Fibroblast of the conjunctiva (primary cell): ENCODE data around the gene PCNX4.

Experiments
- DNase-seq: peaks from one replicate; pipeline ENCODE4 v3.0.0-alpha.2; 2010; ENCODE audit warnings: low read depth

The PCNX4 gene

GRCh38 chr14:60174352-60175254 is 82.9 kb downstream of the PCNX4 start:
- DNase-seq, result no peak

GRCh38 chr14:60175255-60175902 is 83.7 kb downstream of the PCNX4 start:
- DNase-seq, result no peak

- no peak for DNase-seq
These were observed 86.4 kb downstream of the PCNX4 start for GRCh38 chr14:60178164-60178563.

- DNase-seq, result no peak
These were observed 87.1 kb downstream of the PCNX4 start for GRCh38 chr14:60178820-60179219.

DNA sequence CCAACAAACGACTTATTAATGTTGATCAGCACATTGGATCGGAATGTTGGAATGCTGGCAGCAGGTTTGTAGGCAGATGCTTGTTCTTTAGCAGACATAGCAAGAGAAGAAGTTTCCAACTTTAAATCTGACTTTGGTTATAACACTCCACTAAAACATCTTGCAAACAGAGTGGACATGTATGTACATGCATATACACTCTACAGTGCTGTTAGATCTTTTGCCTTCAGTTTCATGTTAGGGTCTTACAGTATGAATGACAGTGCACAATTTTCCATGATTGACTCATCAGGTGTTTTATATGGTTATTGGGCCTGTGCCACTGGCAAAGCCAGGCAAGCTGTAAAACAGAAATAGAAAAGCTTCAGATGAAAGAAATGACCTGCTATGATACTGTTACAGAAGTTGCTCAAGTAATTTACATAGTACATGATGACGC is 87.7 kb downstream of the PCNX4 start:
- DNase-seq, result no peak

DNA sequence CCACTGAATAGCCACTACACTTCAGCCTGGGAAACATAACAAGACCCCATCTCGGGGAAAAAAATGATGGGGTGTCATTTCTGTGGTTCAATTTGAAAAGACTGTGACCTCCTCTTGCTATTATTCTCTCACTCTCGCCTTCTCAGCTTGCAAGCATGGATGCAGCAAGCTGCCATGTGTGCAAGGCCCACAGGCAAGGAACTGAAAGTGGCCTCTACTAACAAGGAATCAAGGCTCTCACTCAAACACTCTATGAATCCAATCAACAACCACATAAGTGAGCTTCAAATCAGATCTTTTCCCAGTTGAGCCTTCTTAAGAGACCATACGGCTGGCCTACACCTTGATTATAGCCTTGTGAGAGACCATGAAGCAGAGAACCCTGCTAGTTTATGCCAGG is 91.4 kb downstream of the PCNX4 start:
- DNase-seq, result no peak

DNA sequence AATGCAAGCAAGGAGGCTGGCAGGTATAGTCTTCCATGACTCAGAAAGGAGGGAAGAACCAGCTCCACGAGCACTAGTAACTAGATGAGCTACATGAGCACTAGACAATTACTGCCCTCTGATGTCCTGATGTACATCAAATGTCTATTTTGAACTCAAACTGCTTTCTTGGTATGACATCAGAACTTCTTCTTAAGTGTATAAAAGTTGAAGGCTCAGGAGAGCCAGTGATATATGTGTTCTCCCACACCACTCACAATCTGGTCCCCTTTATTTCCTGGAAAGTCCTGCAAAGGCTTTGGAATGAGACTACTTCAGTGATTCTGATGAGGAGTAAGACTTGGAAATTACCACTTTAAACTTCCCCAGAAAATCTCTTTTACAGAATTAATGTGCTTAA is 92.0 kb downstream of the PCNX4 start:
- no peak for DNase-seq

DNA sequence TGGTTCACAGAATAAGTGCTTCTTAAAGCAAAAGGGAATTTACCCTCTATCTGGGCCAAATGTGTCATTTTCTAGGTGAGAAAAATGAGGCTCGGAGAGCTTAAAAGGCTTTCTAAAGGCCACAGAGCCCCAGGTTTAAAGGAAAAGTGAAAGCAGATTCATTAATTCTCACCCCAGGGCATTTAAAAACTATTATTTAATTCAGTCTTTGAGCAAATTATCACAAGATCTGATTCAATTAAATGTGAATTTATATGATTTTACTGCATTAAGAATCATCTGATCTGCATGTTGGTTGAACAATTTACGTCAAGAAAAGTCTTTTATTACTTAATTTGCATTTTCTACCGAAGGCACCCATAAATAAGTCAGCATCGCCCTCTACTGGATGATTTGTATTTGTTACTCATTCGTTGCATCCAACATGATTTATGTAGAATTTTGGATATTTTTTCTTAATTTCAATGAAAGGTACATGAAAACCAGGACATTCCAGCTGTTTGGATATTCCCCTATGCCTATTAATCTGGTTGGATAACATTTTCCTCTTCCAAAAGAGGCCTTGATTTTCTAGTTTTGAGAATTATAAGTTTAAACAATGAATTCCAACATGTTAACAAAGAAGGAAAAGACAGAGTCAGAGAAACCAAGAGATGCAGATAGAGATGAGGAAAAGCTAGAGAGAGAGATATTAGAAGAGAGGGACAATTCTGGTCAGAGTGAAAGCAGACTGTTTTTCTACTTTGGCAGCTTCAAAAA is 92.6 kb downstream of the PCNX4 start:
- DNase-seq, result peak; percentile 75

GRCh38 chr14:60184905-60185555 is 93.3 kb downstream of the PCNX4 start:
- DNase-seq, result no peak

DNA sequence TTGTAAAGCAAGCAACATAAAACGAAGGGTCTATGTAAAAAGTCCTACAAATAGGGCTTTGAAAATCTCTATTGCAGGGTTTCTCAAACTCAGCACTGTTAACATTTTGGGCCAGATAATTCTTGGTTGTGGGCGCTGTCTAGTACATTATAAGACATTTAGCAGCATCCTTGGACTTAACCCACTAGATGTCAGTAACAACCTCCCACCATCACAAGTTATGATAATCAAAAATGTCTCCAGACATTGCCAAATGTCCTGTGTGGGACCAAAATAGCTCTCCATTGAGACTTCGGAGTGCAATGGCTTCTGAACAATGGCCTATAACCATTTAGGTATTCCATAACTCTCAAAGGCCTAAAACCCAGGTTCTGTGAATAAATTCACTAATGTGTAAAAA is 96.4 kb downstream of the PCNX4 start:
- DNase-seq, result no peak

GRCh38 chr14:60188696-60189095 is 97.0 kb downstream of the PCNX4 start:
- no peak for DNase-seq

GRCh38 chr14:60189923-60190840 is 98.5 kb downstream of the PCNX4 start:
- DNase-seq, result no peak

- DNase-seq, result no peak
These were observed 103.6 kb downstream of the PCNX4 start for GRCh38 chr14:60195179-60195810.

DNA sequence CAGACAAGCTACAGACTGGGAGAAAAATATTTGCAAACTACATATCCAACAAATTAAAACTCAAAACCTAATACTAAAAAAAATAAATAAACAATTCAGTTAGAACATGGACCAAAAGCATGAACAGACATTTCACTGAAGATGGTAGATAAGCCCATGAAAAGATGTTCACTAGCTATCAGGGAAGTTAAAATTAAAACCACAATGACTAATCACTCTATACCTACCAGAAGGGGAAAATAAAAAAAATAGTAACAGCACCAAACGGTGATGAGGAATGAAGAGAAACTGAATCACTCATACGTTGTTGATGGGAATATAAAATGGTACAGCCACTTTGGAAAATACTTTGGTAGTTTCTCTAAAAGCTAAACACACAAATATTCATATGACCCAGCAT is 104.6 kb downstream of the PCNX4 start:
- no peak for DNase-seq

DNA sequence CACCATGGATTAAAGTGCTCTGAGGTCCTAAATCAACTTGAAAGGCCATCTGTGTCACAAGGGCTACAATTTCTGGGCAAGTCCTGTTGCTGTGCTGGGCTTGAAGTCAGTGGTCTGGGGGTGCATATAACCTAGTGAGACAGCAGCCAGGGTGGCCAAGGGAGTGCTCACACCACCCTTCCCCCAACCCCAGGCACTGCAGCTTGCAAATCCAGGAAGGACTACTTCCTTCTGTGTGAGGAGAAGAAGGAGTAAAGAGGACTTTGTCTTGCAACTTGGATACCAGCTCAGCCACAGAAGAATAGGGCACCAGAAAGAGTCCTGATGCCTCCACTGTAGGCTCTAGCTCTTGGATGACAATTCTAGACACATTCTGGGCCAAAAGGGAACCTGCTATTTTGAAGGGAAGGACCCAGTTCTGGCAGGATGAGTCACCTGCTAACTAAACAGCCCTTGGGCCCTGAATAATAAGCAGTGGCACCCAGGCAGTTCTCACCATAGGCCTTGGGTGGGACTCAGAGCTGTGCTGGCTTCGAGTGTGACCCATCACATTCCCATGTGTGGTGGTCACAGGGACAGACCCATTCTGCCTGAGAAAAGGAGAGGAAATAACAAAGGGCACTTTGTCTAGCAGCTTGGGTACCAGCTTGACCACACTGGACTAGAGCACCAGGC is 106.0 kb downstream of the PCNX4 start:
- DNase-seq, result no peak

- no peak for DNase-seq
These were observed 107.6 kb downstream of the PCNX4 start for GRCh38 chr14:60199321-60199720.

DNA sequence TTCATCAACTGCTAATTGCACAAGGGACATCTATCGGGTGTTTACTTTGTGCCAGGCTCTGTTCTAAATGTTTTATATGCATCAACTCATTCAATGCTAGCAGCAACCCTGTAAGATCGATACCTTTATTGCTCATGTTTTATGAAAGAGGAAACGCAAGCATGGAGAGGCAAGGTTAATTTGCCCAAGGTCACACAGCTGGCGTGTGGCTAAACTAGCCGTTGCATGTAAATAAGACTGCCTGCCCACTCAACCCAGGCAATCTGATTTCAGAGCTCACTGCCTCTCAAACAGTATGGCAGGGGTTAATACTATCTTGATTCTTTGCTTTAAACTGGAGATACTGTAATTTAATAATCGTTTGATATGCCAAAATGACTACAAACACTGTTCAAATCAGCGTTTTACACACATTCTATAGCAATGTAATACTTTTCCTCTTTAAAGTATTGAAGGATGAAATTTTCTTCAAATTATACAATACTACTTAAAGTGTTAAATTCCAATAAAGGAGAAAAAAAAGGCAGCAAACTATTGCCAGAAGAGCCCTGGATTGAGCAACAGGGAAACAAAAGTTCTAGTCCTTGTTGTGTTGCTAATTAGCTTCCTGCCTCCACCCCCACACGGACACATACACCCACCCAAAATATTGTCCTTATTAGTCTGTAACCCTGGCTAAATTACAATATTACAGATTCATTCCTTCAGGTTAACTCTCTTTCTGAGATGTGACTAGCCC is 112.5 kb downstream of the PCNX4 start:
- no peak for DNase-seq

GRCh38 chr14:60204843-60205774 is 113.4 kb downstream of the PCNX4 start:
- no peak for DNase-seq
